H1 (cell line): ENCODE results near the gene NSD2. TPM values are rescaled to one million over a fixed set of nuclear protein-coding genes. Genes with fewer than 3 reads are reported as not detected.

ENCODE experiments used
- CBX5 ChIP-seq: fragments of 300-800, 300-1000 bp; sonication (generic); IDR thresholded peaks from 2 replicates; pipeline ENCODE4 v1.7.1; 2016; ENCODE audit warnings: antibody characterized with exemption, low read length, low read depth
- EGR1 ChIP-seq: IDR thresholded peaks from 2 replicates; pipeline ENCODE4 v1.6.1; 2011; ENCODE audit warnings: low read depth, low read length, borderline replicate concordance
- EP300 ChIP-seq, 2 experiments: IDR thresholded peaks; 1 replicate in 1 of 2; 2 replicates in 1 of 2; pipeline ENCODE4 v1.6.1; 2011 to 2012; ENCODE audit warnings: low read depth in 2 of 2, low read length in 2 of 2, mild to moderate bottlenecking in 2 of 2, borderline replicate concordance in 1 of 2, inconsistent platforms in 1 of 2, moderate library complexity in 1 of 2
- FOSL1 ChIP-seq: IDR thresholded peaks from 2 replicates; pipeline ENCODE4 v1.6.1; 2011; ENCODE audit warnings: mild to moderate bottlenecking, low read depth, low read length, moderate library complexity; ENCODE audit not compliant: insufficient read depth
- HDAC2 ChIP-seq, 2 experiments: fragments of 300-600 bp in 1 of 2; sonication (generic) in 1 of 2; IDR thresholded peaks; 2 replicates each; pipeline ENCODE4 v1.6.1; 2011 to 2012; ENCODE audit warnings: low read depth in 2 of 2, low read length in 2 of 2, mild to moderate bottlenecking in 2 of 2, moderate library complexity in 2 of 2, borderline replicate concordance in 1 of 2, inconsistent platforms in 1 of 2
- HDAC6 ChIP-seq: IDR thresholded peaks from one replicate; pipeline ENCODE4 v1.7.1; 2012; ENCODE audit warnings: low read depth, mild to moderate bottlenecking, inconsistent platforms, low read length, moderate library complexity
- JUN ChIP-seq: IDR thresholded peaks from 2 replicates; pipeline ENCODE4 v1.6.1; 2011; ENCODE audit warnings: low read depth, mild to moderate bottlenecking, improper control_type of control experiment, low read length
- KDM1A ChIP-seq: fragments of 200-600, 300-600 bp; sonication (generic); IDR thresholded peaks from 2 replicates; pipeline ENCODE4 v1.7.1; 2016; ENCODE audit warnings: mild to moderate bottlenecking, low read length, borderline replicate concordance
- KDM4A ChIP-seq: IDR thresholded peaks from one replicate; pipeline ENCODE4 v1.7.1; 2012; ENCODE audit warnings: low read depth, mild to moderate bottlenecking, moderate library complexity, low read length, inconsistent platforms; ENCODE audit not compliant: severe bottlenecking
- KDM5A ChIP-seq: fragments of 200-600 bp; IDR thresholded peaks from 2 replicates; pipeline ENCODE4 v1.7.1; 2012; ENCODE audit warnings: mild to moderate bottlenecking, low read length, inconsistent platforms, mixed read lengths
- NANOG ChIP-seq: IDR thresholded peaks from 2 replicates; pipeline ENCODE4 v1.6.1; 2011; ENCODE audit warnings: low read length, low read depth, mild to moderate bottlenecking, inconsistent platforms; ENCODE audit not compliant: insufficient read depth, poor library complexity, severe bottlenecking
- NRF1 ChIP-seq: IDR thresholded peaks from 2 replicates; pipeline ENCODE4 v1.6.1; 2011; ENCODE audit warnings: mild to moderate bottlenecking, low read depth, low read length, improper control_type of control experiment
- PHF8 ChIP-seq: fragments of 200-600 bp; sonication (generic); conservative IDR thresholded peaks from 2 replicates; pipeline ENCODE4 v1.7.1; 2012; ENCODE audit warnings: low read depth, mild to moderate bottlenecking, inconsistent platforms, low read length, moderate library complexity
- POU5F1 ChIP-seq: IDR thresholded peaks from 2 replicates; pipeline ENCODE4 v1.6.1; 2011; ENCODE audit warnings: low read depth, mild to moderate bottlenecking, low read length, moderate library complexity
- RAD21 ChIP-seq, 2 experiments: IDR thresholded peaks in 1 of 2; conservative IDR thresholded peaks in 1 of 2; 2 replicates each; pipeline ENCODE4 v1.6.1; 2011; ENCODE audit warnings: low read depth in 2 of 2, low read length in 2 of 2, improper control_type of control experiment in 1 of 2, inconsistent platforms in 1 of 2, mild to moderate bottlenecking in 1 of 2, moderate library complexity in 1 of 2
- SAP30 ChIP-seq: fragments of 300-600 bp; sonication (generic); IDR thresholded peaks from 2 replicates; pipeline ENCODE4 v1.7.1; 2012; ENCODE audit warnings: low read length, moderate library complexity, mild to moderate bottlenecking, inconsistent platforms; ENCODE audit not compliant: insufficient read depth, insufficient replicate concordance
- SIN3A ChIP-seq, 2 experiments: IDR thresholded peaks in 1 of 2; conservative IDR thresholded peaks in 1 of 2; 2 replicates each; pipeline ENCODE4 v1.6.1; 2011 to 2012; ENCODE audit warnings: low read length in 2 of 2, improper control_type of control experiment in 1 of 2, low read depth in 1 of 2, mild to moderate bottlenecking in 1 of 2
- SIX5 ChIP-seq: IDR thresholded peaks from 2 replicates; pipeline ENCODE4 v1.6.1; 2011; ENCODE audit warnings: mild to moderate bottlenecking, low read depth, low read length
- SP1 ChIP-seq: IDR thresholded peaks from 2 replicates; pipeline ENCODE4 v1.6.1; 2011; ENCODE audit warnings: low read depth, low read length
- TCF12 ChIP-seq: IDR thresholded peaks from 2 replicates; pipeline ENCODE4 v1.6.1; 2011; ENCODE audit warnings: low read depth, mild to moderate bottlenecking, low read length
- TEAD4 ChIP-seq: IDR thresholded peaks from 2 replicates; pipeline ENCODE4 v1.6.1; 2012; ENCODE audit warnings: low read depth, low read length, inconsistent platforms, mixed read lengths
- polyA plus RNA-seq, 7 experiments: library from polyadenylated mRNA; depleted of rRNA in 3 of 7; stranded (reverse) in 5 of 7; unstranded in 2 of 7; fragments of >200 nt in 5 of 7; fragments of 200-250 nt in 2 of 7; gene quantifications; 1 replicate in 5 of 7; 2 replicates in 1 of 7; 4 replicates in 1 of 7; pipeline versions ENCODE4 v1.2.1 to v1.2.3, GENCODE V29; 2011 to 2013; ENCODE audit warnings: missing spikeins in 2 of 7, mixed read lengths in 2 of 7
- total RNA-seq: library from RNA; stranded (reverse); fragmentation: NEBNext Ultra II Directional; extraction: Animal tissue kit (Norgen Biotek cat#: 25700); gene quantifications from 2 replicates; pipeline ENCODE4 v1.2.1, GENCODE V29; 2021
- TF ChIP-seq, protein P1 (sequence below): IDR thresholded peaks from 2 replicates; pipeline ENCODE4 v1.6.1; 2011; ENCODE audit warnings: low read depth, mild to moderate bottlenecking, low read length; ENCODE audit not compliant: insufficient read depth
- TF ChIP-seq, protein P2 (sequence below): IDR thresholded peaks from 2 replicates; pipeline ENCODE4 v1.6.1; 2012; ENCODE audit warnings: inconsistent platforms

Gene NSD2
- total and polyA plus RNA-seq, 2 of the 8 experiments (the other 6 are each of a cell fraction or from before 2014, with no cell fraction given) = 26.7 to 129 TPM

- TF ChIP-seq CBX5 (no peak), NANOG (no peak), RAD21 (IDR thresholded peaks at IDR 0.05 in 1 of 2, conservative IDR thresholded peaks at IDR 0.05 in 1 of 2; ENCODE audit: low read depth in 2 of 2, low read length in 2 of 2) (no peak), KDM4A (peak; percentile 56), SAP30 (no peak), HDAC6 (no peak), HDAC2 (IDR thresholded peaks at IDR 0.05; ENCODE audit: borderline replicate concordance in 1 of 2, low read depth in 2 of 2, low read length in 2 of 2) (0 out of 4 replicates have a peak, but pooled peaks of 1 of the 2 experiments have one; percentile 17), PHF8 (peak; percentile 57), SIN3A (conservative IDR thresholded peaks at IDR 0.05 in 1 of 2, IDR thresholded peaks at IDR 0.05 in 1 of 2; ENCODE audit: low read depth in 1 of 2, low read length in 2 of 2) (peak in 1 of 2 experiments; percentile 55; a peak in 1 of 4 replicates), EP300 (IDR thresholded peaks at IDR 0.05; ENCODE audit: borderline replicate concordance in 1 of 2, low read depth in 2 of 2, low read length in 2 of 2) (no peak), JUN (no peak), POU5F1 (no peak), EGR1 (no peak), FOSL1 (no peak), TCF12 (no peak), SIX5 (no peak), KDM5A (no peak), NRF1 (no peak), KDM1A (no peak), TEAD4 (no peak), SP1 (no peak)
- TF ChIP-seq, protein P1, sequence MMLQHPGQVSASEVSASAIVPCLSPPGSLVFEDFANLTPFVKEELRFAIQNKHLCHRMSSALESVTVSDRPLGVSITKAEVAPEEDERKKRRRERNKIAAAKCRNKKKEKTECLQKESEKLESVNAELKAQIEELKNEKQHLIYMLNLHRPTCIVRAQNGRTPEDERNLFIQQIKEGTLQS = no peak
- TF ChIP-seq, protein P2, sequence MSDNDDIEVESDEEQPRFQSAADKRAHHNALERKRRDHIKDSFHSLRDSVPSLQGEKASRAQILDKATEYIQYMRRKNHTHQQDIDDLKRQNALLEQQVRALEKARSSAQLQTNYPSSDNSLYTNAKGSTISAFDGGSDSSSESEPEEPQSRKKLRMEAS = no peak
Measured at GRCh38 chr4:1871471-1872021, 353 bp downstream of the NSD2 start (continued).
